Testis (tissue), 2 donors: ENCODE results near the gene HSPB2.

Experiments used
- POLR2A ChIP-seq: fragments of 450-650 bp; IDR thresholded peaks from one replicate; pipeline ENCODE4 v1.6.1; 2017; ENCODE audit warnings: antibody characterized with exemption, mild to moderate bottlenecking, moderate library complexity
- TF ChIP-seq, protein P1 (sequence below), 3 experiments: fragments of 450-650 bp in 2 of 3; fragments of 200-600 bp in 1 of 3; sonication (generic) in 1 of 3; IDR thresholded peaks; one replicate each; pipeline ENCODE4 v1.5.1; 2016 to 2019; ENCODE audit warnings: antibody characterized with exemption in 3 of 3, mild to moderate bottlenecking in 2 of 3, moderate library complexity in 1 of 3

- TF ChIP-seq POLR2A, result no peak
- TF ChIP-seq, protein P1, sequence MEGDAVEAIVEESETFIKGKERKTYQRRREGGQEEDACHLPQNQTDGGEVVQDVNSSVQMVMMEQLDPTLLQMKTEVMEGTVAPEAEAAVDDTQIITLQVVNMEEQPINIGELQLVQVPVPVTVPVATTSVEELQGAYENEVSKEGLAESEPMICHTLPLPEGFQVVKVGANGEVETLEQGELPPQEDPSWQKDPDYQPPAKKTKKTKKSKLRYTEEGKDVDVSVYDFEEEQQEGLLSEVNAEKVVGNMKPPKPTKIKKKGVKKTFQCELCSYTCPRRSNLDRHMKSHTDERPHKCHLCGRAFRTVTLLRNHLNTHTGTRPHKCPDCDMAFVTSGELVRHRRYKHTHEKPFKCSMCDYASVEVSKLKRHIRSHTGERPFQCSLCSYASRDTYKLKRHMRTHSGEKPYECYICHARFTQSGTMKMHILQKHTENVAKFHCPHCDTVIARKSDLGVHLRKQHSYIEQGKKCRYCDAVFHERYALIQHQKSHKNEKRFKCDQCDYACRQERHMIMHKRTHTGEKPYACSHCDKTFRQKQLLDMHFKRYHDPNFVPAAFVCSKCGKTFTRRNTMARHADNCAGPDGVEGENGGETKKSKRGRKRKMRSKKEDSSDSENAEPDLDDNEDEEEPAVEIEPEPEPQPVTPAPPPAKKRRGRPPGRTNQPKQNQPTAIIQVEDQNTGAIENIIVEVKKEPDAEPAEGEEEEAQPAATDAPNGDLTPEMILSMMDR (IDR thresholded peaks at IDR 0.05), result no peak
These were observed 712 bp downstream of the HSPB2 start for GRCh38 chr11:111913031-111913861.
